ENCODE results near the gene P2RX7. TPM values are rescaled to one million over a fixed set of nuclear protein-coding genes. Genes with fewer than 3 reads are reported as not detected.

Gene P2RX7
- total RNA-seq, 1 experiment from 2014 or later, result 1.6 TPM

DNA sequence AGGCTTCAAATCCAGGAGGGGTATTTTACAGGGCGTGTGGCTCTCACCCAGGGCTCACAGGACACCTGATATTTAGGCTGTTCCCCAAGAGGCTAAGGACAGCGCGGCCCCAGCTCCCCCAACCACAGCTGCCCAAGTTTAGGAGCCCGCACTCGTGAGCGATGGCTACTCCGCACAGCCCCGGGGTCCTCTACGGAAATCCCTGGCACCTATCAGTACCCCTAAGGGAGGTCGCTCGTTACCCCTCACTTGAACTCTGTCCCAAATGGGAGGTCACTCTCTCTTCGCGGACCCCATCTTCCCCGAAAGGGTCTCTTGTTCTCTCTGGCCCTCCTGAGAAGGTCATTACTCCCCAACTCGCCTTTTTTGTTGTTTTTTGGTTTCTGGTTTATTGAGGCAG, 76.5 kb downstream of the P2RX7 start:
- ATAC-seq, result no peak
- TF ChIP-seq, protein P1, sequence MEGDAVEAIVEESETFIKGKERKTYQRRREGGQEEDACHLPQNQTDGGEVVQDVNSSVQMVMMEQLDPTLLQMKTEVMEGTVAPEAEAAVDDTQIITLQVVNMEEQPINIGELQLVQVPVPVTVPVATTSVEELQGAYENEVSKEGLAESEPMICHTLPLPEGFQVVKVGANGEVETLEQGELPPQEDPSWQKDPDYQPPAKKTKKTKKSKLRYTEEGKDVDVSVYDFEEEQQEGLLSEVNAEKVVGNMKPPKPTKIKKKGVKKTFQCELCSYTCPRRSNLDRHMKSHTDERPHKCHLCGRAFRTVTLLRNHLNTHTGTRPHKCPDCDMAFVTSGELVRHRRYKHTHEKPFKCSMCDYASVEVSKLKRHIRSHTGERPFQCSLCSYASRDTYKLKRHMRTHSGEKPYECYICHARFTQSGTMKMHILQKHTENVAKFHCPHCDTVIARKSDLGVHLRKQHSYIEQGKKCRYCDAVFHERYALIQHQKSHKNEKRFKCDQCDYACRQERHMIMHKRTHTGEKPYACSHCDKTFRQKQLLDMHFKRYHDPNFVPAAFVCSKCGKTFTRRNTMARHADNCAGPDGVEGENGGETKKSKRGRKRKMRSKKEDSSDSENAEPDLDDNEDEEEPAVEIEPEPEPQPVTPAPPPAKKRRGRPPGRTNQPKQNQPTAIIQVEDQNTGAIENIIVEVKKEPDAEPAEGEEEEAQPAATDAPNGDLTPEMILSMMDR (conservative IDR thresholded peaks at IDR 0.05; ENCODE audit: low read depth, low read length), result no peak
- TF ChIP-seq EZH2phosphoT487 (IDR thresholded peaks at IDR 0.05; ENCODE audit: borderline replicate concordance, low read length) (no peak), EZH2 (IDR thresholded peaks at IDR 0.05; ENCODE audit: low read length, unreplicated experiment) (no peak)
- peak overlapping the region; percentile 78; the same call in 1 of the 2 replicates for H3K4me3 ChIP-seq (ENCODE audit: low read length)

DNA sequence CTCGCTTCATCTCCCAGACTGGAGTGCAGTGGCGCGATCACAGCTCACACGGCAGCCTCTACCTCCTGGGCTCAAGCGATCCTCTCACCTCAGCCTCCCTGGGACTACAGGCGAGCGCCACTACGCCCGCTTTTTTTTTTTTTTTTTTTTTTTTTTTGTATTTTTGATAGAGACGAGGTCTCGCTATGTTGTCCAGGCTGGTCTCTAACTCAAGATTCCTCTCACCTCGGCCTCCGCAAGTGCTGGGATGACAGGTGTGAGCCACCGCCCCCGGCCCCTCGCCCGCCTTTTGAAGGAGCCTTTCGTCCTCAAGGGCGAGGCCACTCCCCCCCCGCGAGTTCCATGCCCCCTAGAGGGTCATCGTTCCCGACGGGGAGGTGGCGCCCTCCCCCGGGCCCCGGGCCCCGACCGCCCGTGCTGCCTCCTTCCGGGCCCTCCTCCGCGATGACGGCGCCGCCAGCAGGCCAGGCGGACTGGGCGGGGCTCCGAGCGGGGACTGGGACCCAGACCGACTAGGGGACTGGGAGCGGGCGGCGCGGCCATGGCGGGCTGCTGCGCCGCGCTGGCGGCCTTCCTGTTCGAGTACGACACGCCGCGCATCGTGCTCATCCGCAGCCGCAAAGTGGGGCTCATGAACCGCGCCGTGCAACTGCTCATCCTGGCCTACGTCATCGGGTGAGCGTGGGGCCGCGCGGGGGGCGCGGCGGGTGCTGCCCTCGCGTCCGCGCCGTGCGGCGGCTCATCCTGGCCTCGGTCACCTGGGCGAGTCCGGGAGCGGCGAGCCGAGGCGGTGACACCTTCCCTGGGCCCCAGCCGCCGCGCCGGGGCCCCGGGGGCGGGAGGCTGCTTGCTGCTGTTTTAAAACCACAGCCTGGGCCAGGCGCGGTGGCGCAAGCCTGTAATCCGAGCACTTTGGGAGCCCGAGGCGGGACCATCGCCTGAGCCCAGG, 77.2 kb downstream of the P2RX7 start, which contains the start of gene P2RX4:
TSS of gene P2RX4 (plus strand) at position 506 of the 949 bp plus-strand sequence. CDS start at position 542, 36 bp downstream.
- peak; percentile 90 for ATAC-seq
- TF ChIP-seq, protein P1 (conservative IDR thresholded peaks at IDR 0.05; ENCODE audit: low read depth, low read length), result peak; percentile 59
- TF ChIP-seq EZH2 (IDR thresholded peaks at IDR 0.05; ENCODE audit: low read length, unreplicated experiment) (no peak), EZH2phosphoT487 (IDR thresholded peaks at IDR 0.05; ENCODE audit: borderline replicate concordance, low read length) (peak; percentile 96)
- H3K9me2 ChIP-seq (replicated peaks; ENCODE audit: low read length), result no peaks in the 10 kb centered on the region
- peak within 1 kb of the TSS; percentile 90 for H3K4me2 ChIP-seq (ENCODE audit: low read length)
- BruUV-seq (replicated peaks), result no TSS peak
- H3K36me3 ChIP-seq (ENCODE audit: low read depth, low read length), result no peaks in the 10 kb centered on the region
- H2AFZ ChIP-seq (ENCODE audit: low read length), result peak within 1 kb of the TSS; percentile 78
- H3K4me1 ChIP-seq (ENCODE audit: insufficient read depth, low read length), result peaks cover 14% of the 10 kb centered on the region
- POLR2A ChIA-PET (ENCODE audit: unreplicated experiment), result no interaction called here
- H4K20me1 ChIP-seq (ENCODE audit: low read length), result no peaks in the 10 kb centered on the region
- H3K27ac ChIP-seq (ENCODE audit: low read length), result peak within 1 kb of the TSS; percentile 31
- H3K79me2 ChIP-seq (ENCODE audit: low read length), result peaks cover 11% of the 10 kb centered on the region
- H3K4me3 ChIP-seq (ENCODE audit: low read length), result peak within 1 kb of the TSS; percentile 78
- peak within 1 kb of the TSS; percentile 72 for H3K9ac ChIP-seq (ENCODE audit: low read length)
- peak; percentile 78 for DNase-seq
- intact Hi-C loops (cut with micrococcal nuclease), result no loop called here
- H3K9me3 ChIP-seq (ENCODE audit: low read length), result no peaks in the 10 kb centered on the region
- CTCF ChIA-PET, result no interaction called here
- H3F3A ChIP-seq (ENCODE audit: low read length, unreplicated experiment), result no peaks in the 10 kb centered on the region
- H3K27me3 ChIP-seq (ENCODE audit: low read length), result no peaks in the 10 kb centered on the region

More for the DNA sequence above, 76.5 kb downstream of the P2RX7 start:
- Histone ChIP-seq H3F3A (ENCODE audit: low read length, unreplicated experiment) (no peaks in the 10 kb centered on the region), H3K4me2 (ENCODE audit: low read length) (peak overlapping the region; percentile 90), H3K9ac (ENCODE audit: low read length) (no peak overlapping the region), H4K20me1 (ENCODE audit: low read length) (no peaks in the 10 kb centered on the region), H3K4me1 (ENCODE audit: insufficient read depth, low read length) (peaks cover 8% of the 10 kb centered on the region), H3K27me3 (ENCODE audit: low read length) (no peaks in the 10 kb centered on the region), H2AFZ (ENCODE audit: low read length) (0 out of 2 replicates have a peak overlapping the region, but pooled peaks have one; percentile 78), H3K9me3 (ENCODE audit: low read length) (no peaks in the 10 kb centered on the region), H3K27ac (ENCODE audit: low read length) (no peak overlapping the region), H3K79me2 (ENCODE audit: low read length) (peaks cover 11% of the 10 kb centered on the region), H3K9me2 (replicated peaks; ENCODE audit: low read length) (no peaks in the 10 kb centered on the region), H3K36me3 (ENCODE audit: low read depth, low read length) (no peaks in the 10 kb centered on the region)
- ChIA-PET POLR2A (ENCODE audit: unreplicated experiment) (no interaction called here), CTCF (no interaction called here)
- intact Hi-C loops (cut with micrococcal nuclease), result no loop called here
- no peak for DNase-seq
- TSS peak; percentile 88 for BruUV-seq (replicated peaks)

DNA sequence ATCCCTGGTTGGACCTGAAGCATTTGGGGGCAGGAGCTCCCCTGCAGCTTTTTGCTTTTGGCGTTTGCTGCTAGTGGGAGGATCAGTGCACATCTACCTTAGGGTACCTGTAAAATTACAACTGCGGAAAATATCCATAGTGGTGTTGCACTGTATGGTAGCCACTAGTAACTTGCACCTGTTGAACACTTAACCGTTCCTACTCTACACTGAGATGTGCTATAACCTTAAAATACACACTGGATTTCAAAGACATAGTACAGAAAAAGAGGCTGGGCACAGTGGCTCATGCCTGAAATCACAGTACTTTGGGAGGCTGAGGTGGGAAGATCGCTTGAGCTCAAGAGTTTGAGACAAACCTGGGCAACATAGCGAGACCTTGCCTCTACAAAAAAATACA, 80.2 kb downstream of the P2RX7 start:
- Histone ChIP-seq H3K79me2 (ENCODE audit: low read length) (peaks cover 18% of the 10 kb centered on the region), H3K9me3 (ENCODE audit: low read length) (no peaks in the 10 kb centered on the region), H2AFZ (ENCODE audit: low read length) (no peak overlapping the region), H3K27ac (ENCODE audit: low read length) (no peak overlapping the region), H3K4me1 (ENCODE audit: insufficient read depth, low read length) (peaks cover 36% of the 10 kb centered on the region), H3K4me3 (ENCODE audit: low read length) (no peak overlapping the region), H3K4me2 (ENCODE audit: low read length) (no peak overlapping the region), H4K20me1 (ENCODE audit: low read length) (no peaks in the 10 kb centered on the region), H3K36me3 (ENCODE audit: low read depth, low read length) (no peaks in the 10 kb centered on the region), H3K9me2 (replicated peaks; ENCODE audit: low read length) (no peaks in the 10 kb centered on the region), H3K27me3 (ENCODE audit: low read length) (no peaks in the 10 kb centered on the region), H3F3A (ENCODE audit: low read length, unreplicated experiment) (no peaks in the 10 kb centered on the region), H3K9ac (ENCODE audit: low read length) (no peak overlapping the region)
- CTCF ChIA-PET, result no interaction called here
- ATAC-seq, result no peak
- POLR2A ChIA-PET (ENCODE audit: unreplicated experiment), result no interaction called here
- BruUV-seq (replicated peaks), result no TSS peak
- intact Hi-C loops (cut with micrococcal nuclease), result no loop called here
- DNase-seq, result no peak
- TF ChIP-seq, protein P1 (conservative IDR thresholded peaks at IDR 0.05; ENCODE audit: low read depth, low read length), result no peak

Data from PC-3 (cell line).